K562 (cell line): ENCODE data around the gene TOX3. TPM values are rescaled to one million over a fixed set of nuclear protein-coding genes. Genes with fewer than 3 reads are reported as not detected.

Source experiments
- ATAC-seq: fragments of 200-7000 bp; cut with Tn5 transposase; 3 replicates; pipeline ENCODE4 v1.9.1; 2020; ENCODE audit warnings: moderate library complexity
- BruUV-seq: library from RNA; stranded (reverse); fragments of 400-500 nt; replicated peaks from 2 replicates; lab custom pipeline; 2021; lab: Mats Ljungman, UMichigan
- CTCF ChIA-PET: fragments of 300-600 bp; formaldehyde crosslinking; extraction: SDS; loops from one replicate; lab custom pipeline; 2021; ENCODE audit warnings: low intra/inter-chr PET ratio; lab: Yijun Ruan, JAX
- POLR2A ChIA-PET: fragments of 300-600, 350-650 bp; sonication (Branson Sonifier 250); formaldehyde crosslinking; extraction: SDS; loops from one replicate; lab custom pipeline; 2021; ENCODE audit warnings: antibody characterized with exemption, inconsistent platforms; lab: Yijun Ruan, JAX
- DNase-seq, 4 experiments: peaks; one replicate each; pipeline versions ENCODE4 v3.0.0 to v3.0.0-alpha.2; 2011 to 2018; ENCODE audit warnings: low spot score in 3 of 4, mixed read lengths in 3 of 4; ENCODE audit errors: extremely low read depth in 1 of 4
- FAIRE-seq: peaks from 2 replicates; lab custom pipeline; 2011; peaks lifted over from hg19 to GRCh38; lab: Jason Lieb, UNC
- H2AFZ ChIP-seq: 2 replicates; pipeline ENCODE4 v1.6.0; 2011; ENCODE audit warnings: low read depth, low read length, control low read depth, inconsistent platforms
- H3K27ac ChIP-seq: fragments of 200-600 bp; 3 replicates; pipeline ENCODE4 v1.8.0; 2011; ENCODE audit warnings: low read depth, mild to moderate bottlenecking, control low read depth, inconsistent platforms, low read length, moderate library complexity, mixed read lengths; ENCODE audit errors: extremely low read depth
- H3K27me3 ChIP-seq, 2 experiments: fragments of 300-600 bp in 1 of 2; 2 replicates in 1 of 2; 3 replicates in 1 of 2; pipeline versions ENCODE4 v1.6.0 to v1.8.0; 2011; ENCODE audit warnings: inconsistent platforms in 2 of 2, low read length in 2 of 2, mild to moderate bottlenecking in 1 of 2, mixed read lengths in 1 of 2, moderate library complexity in 1 of 2; ENCODE audit not compliant: control insufficient read depth in 2 of 2, insufficient read depth in 2 of 2
- H3K36me3 ChIP-seq: fragments of 300-600 bp; 3 replicates; pipeline ENCODE4 v1.8.0; 2011; ENCODE audit warnings: mild to moderate bottlenecking, low read length, inconsistent platforms; ENCODE audit not compliant: control insufficient read depth, insufficient read depth
- H3K4me1 ChIP-seq, 2 experiments: fragments of 200-600 bp in 1 of 2; replicated peaks in 1 of 2; 2 replicates in 1 of 2; 3 replicates in 1 of 2; pipeline versions ENCODE4 v1.5.1 to v1.8.0; 2011; ENCODE audit warnings: inconsistent platforms in 2 of 2, low read length in 2 of 2, mild to moderate bottlenecking in 1 of 2, mixed read lengths in 1 of 2, moderate library complexity in 1 of 2; ENCODE audit not compliant: control insufficient read depth in 2 of 2, insufficient read depth in 2 of 2
- H3K4me2 ChIP-seq: 2 replicates; pipeline ENCODE4 v1.6.1; 2011; ENCODE audit warnings: low read length, control low read depth, inconsistent platforms, mixed read lengths; ENCODE audit not compliant: insufficient read depth
- H3K4me3 ChIP-seq: fragments of 200-600 bp; sonication (generic), shearing (Covaris generic); 2 replicates; pipeline ENCODE4 v1.5.1; 2016; ENCODE audit warnings: control low read depth, inconsistent platforms
- H3K79me2 ChIP-seq: fragments of 200-600 bp; 3 replicates; pipeline ENCODE4 v1.8.0; 2011; ENCODE audit warnings: low read length, inconsistent platforms; ENCODE audit not compliant: control insufficient read depth, insufficient read depth
- H3K9ac ChIP-seq, 2 experiments: 2 replicates each; pipeline versions ENCODE4 v1.6.0 to v1.6.1; 2011; ENCODE audit warnings: low read depth in 2 of 2, low read length in 2 of 2, control low read depth in 1 of 2, inconsistent platforms in 1 of 2, mild to moderate bottlenecking in 1 of 2, mixed read lengths in 1 of 2; ENCODE audit not compliant: insufficient read depth in 1 of 2
- H3K9me1 ChIP-seq: one replicate; pipeline ENCODE4 v1.6.0; 2011; ENCODE audit warnings: inconsistent platforms, mild to moderate bottlenecking, low read length, moderate library complexity; ENCODE audit not compliant: control insufficient read depth, insufficient read depth
- H3K9me3 ChIP-seq: replicated peaks from 2 replicates; pipeline ENCODE4 v1.5.1; 2011; ENCODE audit warnings: low read depth, low read length, inconsistent platforms; ENCODE audit not compliant: control insufficient read depth, insufficient read depth
- H4K20me1 ChIP-seq: replicated peaks from 2 replicates; pipeline ENCODE4 v1.6.1; 2011; ENCODE audit warnings: low read length, inconsistent platforms, mixed read lengths; ENCODE audit not compliant: control insufficient read depth, insufficient read depth
- ARID3A ChIP-seq: IDR thresholded peaks from 2 replicates; pipeline ENCODE4 v1.6.1; 2012; ENCODE audit warnings: low read depth, low read length, improper control_type of control experiment, borderline replicate concordance
- E2F8 ChIP-seq: fragments of 450-650 bp; IDR thresholded peaks from 2 replicates; pipeline ENCODE4 v1.7.1; 2018; ENCODE audit warnings: mild to moderate bottlenecking, low read depth; ENCODE audit not compliant: partially characterized antibody
- EP300 ChIP-seq: IDR thresholded peaks from 2 replicates; pipeline ENCODE4 v1.6.1; 2012; ENCODE audit warnings: low read length, improper control_type of control experiment
- ERF ChIP-seq: fragments of 450-650 bp; formaldehyde crosslinking; IDR thresholded peaks from 2 replicates; pipeline ENCODE4 v1.4.0; 2020; ENCODE audit warnings: mild to moderate bottlenecking, mixed read lengths
- ID3 ChIP-seq, 2 experiments: fragments of 250-450 bp in 1 of 2; fragments of 450-650 bp in 1 of 2; sonication (Bioruptor Pico) in 1 of 2; IDR thresholded peaks; 2 replicates each; pipeline versions ENCODE4 v1.6.1 to v1.8.0; 2016 to 2021; ENCODE audit warnings: mild to moderate bottlenecking in 2 of 2, moderate library complexity in 2 of 2, missing compliant biosample characterization in 1 of 2, missing genetic modification characterization in 1 of 2
- KLF13 ChIP-seq: fragments of 450-650 bp; IDR thresholded peaks from 2 replicates; pipeline ENCODE4 v1.6.1; 2016; ENCODE audit warnings: missing genetic modification characterization, low read depth, mild to moderate bottlenecking, missing compliant biosample characterization, moderate library complexity, borderline replicate concordance
- MED1 ChIP-seq: sonication (generic); formaldehyde crosslinking; IDR thresholded peaks from 2 replicates; pipeline ENCODE4 v1.8.1; 2023; ENCODE audit warnings: missing genetic modification reagents, borderline replicate concordance
- MIER1 ChIP-seq: fragments of 450-650 bp; IDR thresholded peaks from 2 replicates; pipeline ENCODE4 v1.6.1; 2016; ENCODE audit warnings: antibody characterized with exemption, mild to moderate bottlenecking, low read depth
- NFIX ChIP-seq: fragments of 250-450 bp; sonication (Bioruptor Pico); IDR thresholded peaks from 2 replicates; pipeline ENCODE4 v1.4.0; 2020; ENCODE audit warnings: low read depth, mild to moderate bottlenecking, moderate library complexity
- PHB ChIP-seq: fragments of 250-450 bp; sonication (Bioruptor Pico); IDR thresholded peaks from 2 replicates; pipeline ENCODE4 v1.5.0; 2021
- RBM15 ChIP-seq: fragments of 200-400 bp; formaldehyde crosslinking; IDR thresholded peaks from 2 replicates; pipeline ENCODE4 v1.6.1; 2018; ENCODE audit warnings: mild to moderate bottlenecking, low read length, moderate library complexity; ENCODE audit not compliant: insufficient read depth
- SAFB ChIP-seq: fragments of 200-400 bp; formaldehyde crosslinking; IDR thresholded peaks from 2 replicates; pipeline ENCODE4 v1.6.1; 2017; ENCODE audit warnings: low read depth, low read length, borderline replicate concordance
- SOX6 ChIP-seq: fragments of 450-650 bp; IDR thresholded peaks from 2 replicates; pipeline ENCODE4 v1.6.1; 2014; ENCODE audit warnings: mild to moderate bottlenecking
- ZBTB8A ChIP-seq: fragments of 450-650 bp; IDR thresholded peaks from 2 replicates; pipeline ENCODE4 v1.6.1; 2018; ENCODE audit warnings: mild to moderate bottlenecking, moderate library complexity; ENCODE audit not compliant: partially characterized antibody
- ZNF175 ChIP-seq: fragments of 200-800 bp; sonication (Bioruptor generic); IDR thresholded peaks from 2 replicates; pipeline ENCODE4 v1.6.1; 2016; ENCODE audit warnings: low read depth, mild to moderate bottlenecking, missing genetic modification characterization, missing compliant biosample characterization
- WGBS: fragments of 100-300 bp; shearing (Covaris generic); methylation state at CpG from one replicate; pipeline ENCODE4 v1.1.6; 2016; ENCODE audit warnings: low coverage, mixed read lengths; ENCODE audit not compliant: insufficient coverage; ENCODE audit errors: missing lambda C conversion rate; 5-methylcytosine and 5-hydroxymethylcytosine counted together
- in situ Hi-C: fragments of 300-500 bp; cut with MboI; formaldehyde crosslinking; loops from 4 replicates; pipeline ENCODE4 v1.15.0; 2018; ENCODE audit warnings: inconsistent platforms, mixed read lengths
- intact Hi-C: fragments of 100-400 bp; cut with micrococcal nuclease; formaldehyde crosslinking; loops from 2 replicates; pipeline ENCODE4 v1.14.2; 2022
- polyA plus RNA-seq, 8 experiments: library from polyadenylated mRNA; depleted of rRNA in 4 of 8; stranded (reverse) in 5 of 8; unstranded in 3 of 8; fragments of >200 nt; fragmentation: Nextera tagmentation in 2 of 8; fragmentation: Illumina TruSeq in 1 of 8; extraction: Ambion mirVana in 2 of 8; extraction: Trizol in 1 of 8; gene quantifications; 2 replicates each; pipeline versions ENCODE4 v1.2.1 to v1.2.3, GENCODE V29; 2011 to 2014; ENCODE audit warnings: inconsistent platforms in 1 of 8, missing spikeins in 1 of 8
- total RNA-seq, 7 experiments: library from RNA; depleted of rRNA in 6 of 7; stranded (reverse); fragments of >200 nt in 6 of 7; fragmentation: Illumina TruSeq in 2 of 7; extraction: Trizol in 2 of 7; gene quantifications; 2 replicates each; pipeline versions ENCODE4 v1.2.1 to v1.2.3, GENCODE V29; 2011 to 2021; ENCODE audit warnings: low replicate concordance in 1 of 7

The TOX3 gene
- total and polyA plus RNA-seq, 9 of the 15 experiments (the other 6 are each of a cell fraction or from before 2014, with no cell fraction given): not detected

GRCh38 chr16:52393448-52393847 lies 153.5 kb downstream of the TOX3 start:
- FAIRE-seq: no peak
- POLR2A ChIA-PET: no interaction called here
- TF ChIP-seq RBM15 (no peak), SAFB (no peak), ARID3A (no peak), EP300 (no peak), MED1 (CRISPR knock-in tag) (no peak), MIER1 (no peak), NFIX (CRISPR knock-in tag) (no peak), KLF13 (tag) (no peak), ZNF175 (CRISPR knock-in tag) (no peak), ID3 (CRISPR knock-in tag; IDR thresholded peaks at IDR 0.05) (no peak), ID3 (tag; IDR thresholded peaks at IDR 0.05) (no peak), PHB (no peak), SOX6 (no peak), ZBTB8A (no peak), ERF (no peak), E2F8 (no peak)

More at GRCh38 chr16:52393448-52393847, 153.5 kb downstream of the TOX3 start:
- no peaks in the 10 kb centered on the region for H3K9me1 ChIP-seq
- H3K9ac ChIP-seq: no peak overlapping the region
- intact Hi-C loops (no loop called here), in situ Hi-C loops (no loop called here)
- 5% methylated on average over 3 of the region's 3 CpGs for WGBS
- no peaks in the 10 kb centered on the region for H3K4me1 ChIP-seq
- no peaks in the 10 kb centered on the region for H3K79me2 ChIP-seq
- H3K36me3 ChIP-seq: no peaks in the 10 kb centered on the region
- CTCF ChIA-PET: no interaction called here
- no peak overlapping the region for H3K27ac ChIP-seq
- ATAC-seq (no peak), DNase-seq (no peak)
- no peak overlapping the region for H3K4me3 ChIP-seq
- no peaks in the 10 kb centered on the region for H3K27me3 ChIP-seq
- no peaks in the 10 kb centered on the region for H3K9me3 ChIP-seq
- H3K4me2 ChIP-seq: no peak overlapping the region
- no TSS peak for BruUV-seq
- H4K20me1 ChIP-seq: no peaks in the 10 kb centered on the region
- no peak overlapping the region for H2AFZ ChIP-seq
